Mucosa of rectum (tissue), 2 donors: ENCODE data around the gene PRR7.

Experiments used
- H3K27ac ChIP-seq, 2 donors: one replicate each; pipeline ENCODE4 v1.7.0; 2013; ENCODE audit warnings: inconsistent platforms in 2 of 2, low read depth in 2 of 2, low read length in 2 of 2
- H3K27me3 ChIP-seq, 2 donors: one replicate each; pipeline ENCODE4 v1.7.0; 2013; ENCODE audit warnings: low read length in 2 of 2; ENCODE audit not compliant: control insufficient read depth in 2 of 2, insufficient read depth in 2 of 2
- H3K36me3 ChIP-seq, 2 donors: one replicate each; pipeline ENCODE4 v1.7.0; 2013; ENCODE audit warnings: low read length in 2 of 2; ENCODE audit not compliant: control insufficient read depth in 2 of 2, insufficient read depth in 2 of 2
- H3K4me1 ChIP-seq, 2 donors: one replicate each; pipeline ENCODE4 v1.7.0; 2013; ENCODE audit warnings: low read length in 2 of 2, mild to moderate bottlenecking in 1 of 2; ENCODE audit not compliant: control insufficient read depth in 2 of 2, insufficient read depth in 2 of 2
- H3K4me3 ChIP-seq, 2 donors: one replicate each; pipeline ENCODE4 v1.7.0; 2013; ENCODE audit warnings: low read length in 2 of 2
- H3K9ac ChIP-seq, 2 donors: one replicate each; pipeline ENCODE4 v1.7.0; 2013; ENCODE audit warnings: low read length in 2 of 2, low read depth in 1 of 2, mild to moderate bottlenecking in 1 of 2
- H3K9me3 ChIP-seq, 2 donors: one replicate each; pipeline ENCODE4 v1.7.0; 2013; ENCODE audit warnings: low read length in 2 of 2; ENCODE audit not compliant: control insufficient read depth in 2 of 2
- donor health status: healthy.
- donor health status: Normal muscosa, but diverticular disease.

PRR7 gene

DNA sequence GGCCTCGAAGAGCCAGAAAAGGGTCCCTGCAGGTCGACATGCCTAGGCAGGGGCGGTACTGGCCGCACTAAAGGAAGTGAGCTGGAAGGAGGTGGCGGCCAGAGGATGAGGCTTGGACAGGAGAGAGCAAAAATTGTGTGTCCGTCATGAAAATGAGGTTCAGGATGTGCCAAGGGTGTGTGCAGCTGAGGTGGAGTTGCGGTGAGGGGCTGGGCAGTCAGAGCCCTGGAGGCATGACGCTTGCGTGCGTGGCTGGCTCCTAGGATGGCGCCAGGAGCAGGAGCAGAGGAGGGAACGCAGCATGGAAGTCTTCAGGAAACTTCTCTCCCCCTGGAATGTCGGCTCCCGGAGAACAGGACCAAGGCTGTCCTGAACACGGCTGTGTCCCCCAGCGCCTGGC lies 56.3 kb downstream of the PRR7 start:
- Histone ChIP-seq H3K9ac (no peak overlapping the region), H3K27me3 (peaks cover 9% of the 10 kb centered on the region in 2 donors), H3K27ac (no peak overlapping the region), H3K4me3 (no peak overlapping the region), H3K4me1 (peaks cover 3 to 13% of the 10 kb centered on the region in 2 donors), H3K9me3 (no peaks in the 10 kb centered on the region), H3K36me3 (no peaks in the 10 kb centered on the region)

DNA sequence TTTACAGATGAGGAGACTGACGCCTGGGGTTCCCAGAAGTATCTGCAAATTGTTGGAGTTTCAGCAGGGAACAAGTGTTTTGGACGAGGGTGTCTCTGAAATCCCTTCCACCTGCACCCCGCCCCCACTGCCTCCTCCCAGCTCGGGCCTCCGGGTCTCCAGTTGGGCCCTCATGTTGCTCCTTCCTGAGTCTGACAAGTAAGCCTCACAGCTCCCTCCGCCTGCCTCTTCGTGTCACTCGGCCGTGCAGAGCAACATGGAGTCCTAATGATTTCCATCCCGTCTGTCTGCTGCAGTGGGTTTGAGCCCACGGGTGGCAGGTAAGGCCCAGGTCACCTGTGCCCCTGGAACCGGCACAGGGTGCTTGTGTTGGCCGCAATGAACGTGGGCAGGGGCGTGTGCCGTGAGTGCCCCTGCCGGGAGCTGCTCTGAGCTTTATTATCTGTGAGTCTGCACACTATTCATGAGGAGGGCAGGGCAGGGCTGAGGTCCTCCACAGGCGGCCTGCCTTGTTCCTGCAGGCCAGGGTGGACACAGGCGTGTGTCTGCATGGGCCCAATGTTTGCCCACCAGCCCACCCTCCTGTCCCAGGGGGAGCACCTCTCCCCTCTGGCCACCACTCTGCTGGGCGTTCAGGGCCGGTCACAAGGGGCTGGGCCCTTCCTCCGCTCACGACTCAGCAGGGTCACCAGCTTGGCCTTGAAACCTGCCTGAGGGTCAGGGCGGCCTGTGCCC lies 56.9 kb downstream of the PRR7 start:
- Histone ChIP-seq H3K27me3 (peaks cover 3 to 4% of the 10 kb centered on the region in 2 donors), H3K9ac (no peak overlapping the region), H3K4me3 (no peak overlapping the region), H3K4me1 (peaks cover 0 to 7% of the 10 kb centered on the region in 2 donors), H3K9me3 (no peaks in the 10 kb centered on the region), H3K36me3 (no peaks in the 10 kb centered on the region), H3K27ac (no peak overlapping the region)

DNA sequence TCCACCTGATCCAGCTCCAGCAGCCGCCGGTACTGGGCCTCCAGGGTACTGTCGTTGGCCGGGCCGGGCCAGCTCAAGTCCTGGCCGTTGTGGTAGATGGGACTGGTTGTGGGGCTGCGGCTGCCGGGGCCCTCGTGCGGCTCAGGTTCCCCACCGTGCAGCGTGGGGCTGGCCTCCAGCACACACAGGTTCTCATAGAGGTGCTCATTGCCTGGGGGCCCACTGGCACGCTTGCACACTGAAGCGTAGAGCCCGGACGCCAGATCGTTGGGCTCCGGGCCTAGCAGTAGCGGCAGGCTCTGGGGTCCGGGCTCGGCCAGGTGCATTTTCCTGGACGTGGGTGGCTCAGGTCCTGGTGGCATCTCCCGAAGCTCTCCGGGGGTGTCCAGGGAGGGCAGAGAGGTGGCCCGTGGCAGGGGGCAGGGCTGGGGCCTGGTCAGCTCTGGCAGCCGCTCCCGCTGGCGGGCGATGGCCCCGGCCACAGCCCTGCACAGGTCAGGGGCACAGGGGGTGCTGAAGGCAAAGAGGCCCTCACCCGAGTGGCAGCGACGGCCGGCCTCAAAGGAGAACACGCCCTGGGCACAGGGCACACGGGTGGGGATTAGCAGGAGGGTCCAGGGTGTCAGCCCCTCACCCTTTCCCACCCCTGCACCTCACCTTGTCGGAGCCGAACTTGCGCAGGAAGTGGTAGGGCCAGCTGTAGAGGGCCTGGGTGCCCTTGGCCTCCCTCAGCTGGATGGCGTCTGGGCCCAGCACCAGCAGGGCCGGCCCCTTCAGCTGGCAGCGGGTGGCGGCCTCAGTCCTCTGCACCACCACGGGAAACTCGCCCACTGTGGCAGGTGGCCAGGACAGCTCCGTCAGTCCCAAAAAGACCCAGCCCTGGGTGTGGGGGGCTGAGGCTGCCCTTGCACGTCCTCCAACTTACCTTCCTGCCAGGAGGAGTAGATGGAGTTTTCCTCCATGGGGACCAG lies 57.8 kb downstream of the PRR7 start:
- no peaks in the 10 kb centered on the region for H3K36me3 ChIP-seq
- no peak overlapping the region for H3K27ac ChIP-seq
- no peaks in the 10 kb centered on the region for H3K9me3 ChIP-seq
- peaks cover 0 to 6% of the 10 kb centered on the region in 2 donors for H3K4me1 ChIP-seq
- H3K4me3 ChIP-seq = no peak overlapping the region
- H3K27me3 ChIP-seq = no peaks in the 10 kb centered on the region
- no peak overlapping the region for H3K9ac ChIP-seq

DNA sequence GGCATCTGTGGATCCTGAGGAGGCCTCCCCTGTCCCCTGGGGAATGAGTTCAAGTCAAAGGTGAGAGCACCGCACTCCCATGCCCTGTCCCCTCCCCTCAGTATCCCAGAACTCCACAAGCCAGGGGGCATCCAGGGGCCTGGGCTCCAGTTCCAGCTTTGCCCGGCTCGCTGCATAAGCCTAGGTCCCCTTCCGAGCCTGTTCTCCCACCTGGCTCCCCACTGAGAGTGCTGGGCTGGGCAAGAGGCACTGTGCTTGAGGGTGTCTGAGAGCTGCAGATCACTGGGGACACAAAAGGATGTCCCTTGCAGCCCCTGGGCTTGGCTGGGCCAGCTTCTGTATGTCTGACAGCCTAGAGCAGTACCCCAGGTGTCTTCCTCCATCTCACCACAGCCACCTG lies 58.5 kb downstream of the PRR7 start:
- H3K27me3 ChIP-seq = no peaks in the 10 kb centered on the region
- no peaks in the 10 kb centered on the region for H3K36me3 ChIP-seq
- H3K9ac ChIP-seq = no peak overlapping the region

More for the DNA sequence above, 58.5 kb downstream of the PRR7 start:
- Histone ChIP-seq H3K4me1 (peaks cover 6% of the 10 kb centered on the region in 2 donors), H3K9me3 (no peaks in the 10 kb centered on the region), H3K4me3 (no peak overlapping the region), H3K27ac (no peak overlapping the region)
